ENCODE measurements around the gene ETHE1.

Gene ETHE1

DNA sequence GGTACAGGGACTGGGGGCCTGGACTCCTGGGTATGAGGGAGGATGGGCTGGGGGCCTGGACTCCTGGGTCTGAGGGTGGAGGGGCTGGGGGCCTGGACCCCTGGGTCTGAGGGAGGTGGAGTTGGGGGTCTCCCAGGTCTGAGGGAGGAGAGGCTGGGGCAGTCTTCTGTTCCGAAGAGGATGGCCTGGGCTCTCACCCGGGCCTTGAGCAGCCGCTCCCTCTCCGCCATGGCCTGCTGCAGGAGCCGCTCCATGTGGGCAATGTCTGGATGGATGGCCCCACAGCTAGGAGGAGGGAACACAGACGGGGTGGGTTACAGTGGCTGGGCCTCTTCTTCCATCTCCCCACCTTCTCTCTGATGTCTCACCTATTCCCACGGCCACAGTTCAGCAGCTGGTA is 40.6 kb downstream of the ETHE1 start:
- DNase-seq, result no peak

DNA sequence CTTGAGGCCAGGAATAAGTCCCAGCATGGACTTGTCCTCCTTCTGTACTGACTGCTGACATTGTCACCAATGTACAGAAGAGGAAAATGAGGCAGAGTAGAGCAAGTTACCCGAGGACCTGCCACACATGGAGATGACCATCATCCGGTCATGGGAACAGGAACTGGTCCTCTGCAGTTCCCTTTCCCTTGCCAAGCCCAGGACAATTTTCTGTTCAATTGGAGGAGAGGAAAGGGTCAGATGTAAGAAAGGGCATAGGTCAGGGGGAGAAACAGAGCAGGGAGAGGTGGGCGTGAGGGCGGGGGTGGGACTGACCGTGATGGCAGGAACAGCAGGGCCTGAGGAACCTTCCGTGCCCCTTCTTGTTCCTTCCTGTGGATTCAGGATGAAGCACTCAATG is 41.0 kb downstream of the ETHE1 start:
- no peak for DNase-seq

DNA sequence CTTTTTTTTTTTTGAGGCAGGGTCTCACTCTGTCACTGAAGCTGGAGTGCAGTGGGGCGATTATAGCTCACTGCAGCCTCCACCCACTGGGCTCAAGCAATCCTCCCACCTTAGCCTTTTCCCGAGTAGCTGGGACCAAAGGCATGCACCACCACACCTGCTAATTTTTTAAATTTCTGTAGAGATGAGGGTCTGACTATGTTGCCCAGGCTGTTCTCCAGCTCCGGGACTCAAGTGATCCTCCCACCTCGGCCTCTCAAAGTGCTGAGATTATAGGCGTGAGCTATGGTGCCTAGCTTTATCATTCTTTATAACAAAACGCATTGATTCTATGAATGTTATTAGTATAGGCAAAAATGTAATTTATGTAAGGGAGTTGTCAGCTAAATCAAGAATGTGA is 43.7 kb downstream of the ETHE1 start:
- no peak for DNase-seq

DNA sequence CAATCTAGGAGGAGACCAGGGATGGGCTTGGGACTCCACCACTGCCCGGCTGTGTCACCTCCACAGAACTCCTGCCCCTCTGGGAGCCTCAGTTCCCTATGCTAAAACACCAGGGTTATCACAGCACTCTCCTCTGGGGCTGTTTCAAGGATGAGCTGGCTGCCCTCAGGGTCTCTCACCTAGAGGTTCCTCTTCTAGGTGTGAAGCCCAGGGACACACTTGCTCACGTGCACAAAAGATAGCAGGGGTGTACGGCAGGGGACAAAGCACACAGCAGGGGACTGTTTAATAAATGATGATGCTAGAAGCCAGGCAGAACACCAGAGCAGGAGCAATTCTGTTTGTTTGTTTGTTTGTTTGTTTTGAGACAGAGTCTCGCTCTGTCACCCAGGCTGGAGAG is 44.8 kb downstream of the ETHE1 start:
- DNase-seq, result no peak

DNA sequence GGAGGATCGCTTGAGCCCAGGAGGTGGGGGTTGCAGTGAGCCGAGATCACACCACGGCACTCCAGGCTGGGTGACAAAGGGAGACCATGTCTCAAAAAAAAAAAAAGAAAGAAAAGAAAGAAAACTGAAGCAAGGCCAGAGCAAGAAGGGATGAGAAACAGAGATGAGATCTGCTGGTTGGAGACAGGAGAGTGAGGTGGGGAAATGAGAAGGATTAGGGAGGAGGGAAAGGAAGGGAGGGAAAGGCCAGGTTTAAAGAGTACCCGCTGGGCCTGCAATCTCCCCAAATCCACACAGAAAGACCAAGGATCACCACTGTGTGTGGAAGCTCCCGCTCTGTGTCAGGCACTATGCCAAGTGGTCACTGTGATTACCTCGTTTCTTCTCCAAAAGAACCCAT is 45.3 kb downstream of the ETHE1 start:
- DNase-seq, result no peak

DNA sequence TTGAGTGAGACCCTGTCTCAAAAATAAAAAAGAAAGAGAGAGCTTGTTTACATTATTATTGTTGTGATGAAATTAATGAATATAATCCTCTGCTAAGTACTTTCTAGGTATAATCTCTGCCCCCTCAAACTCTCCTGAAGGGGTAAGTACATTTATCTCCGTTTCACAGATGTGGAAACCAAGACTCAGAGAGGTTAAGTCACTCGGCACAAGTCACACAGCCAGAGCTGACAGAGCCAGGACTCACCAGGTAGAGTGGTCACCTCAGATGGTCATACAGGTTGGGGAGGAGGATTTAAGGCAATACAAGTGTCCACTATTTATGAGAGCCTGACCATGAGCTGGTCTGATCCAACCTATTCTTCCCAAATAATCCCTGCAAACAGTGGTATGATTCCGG is 46.4 kb downstream of the ETHE1 start:
- no peak for DNase-seq

- no peak for DNase-seq
Observed at GRCh38 chr19:43479961-43480561, 46.9 kb downstream of the ETHE1 start.

- no peak for DNase-seq
Observed at GRCh38 chr19:43479226-43479625, 47.8 kb downstream of the ETHE1 start.

DNA sequence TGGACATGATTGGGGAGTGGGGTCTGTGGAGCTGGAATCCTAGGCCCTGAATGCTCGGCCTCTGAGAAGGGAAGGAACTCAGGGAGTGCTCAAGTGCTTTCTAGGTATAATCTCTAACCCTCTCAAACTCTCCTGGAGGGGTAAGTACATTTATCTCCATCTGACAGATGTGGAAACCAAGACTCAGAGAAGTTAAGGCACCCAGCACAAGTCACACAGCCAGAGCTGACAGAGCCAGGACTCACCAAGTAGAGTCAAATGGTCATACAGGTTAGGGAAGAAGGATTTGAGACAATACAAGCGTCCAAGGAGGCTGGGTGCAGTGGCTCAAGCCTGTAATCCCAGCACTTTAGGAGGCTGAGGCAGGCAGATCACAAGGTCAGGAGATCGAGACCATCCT is 48.7 kb downstream of the ETHE1 start:
- no peak for DNase-seq

GRCh38 chr19:43476606-43477005 is 50.4 kb downstream of the ETHE1 start:
- DNase-seq, result no peak

- DNase-seq, result peak; percentile 91
Observed at GRCh38 chr19:43474986-43475705, 51.9 kb downstream of the ETHE1 start.

DNA sequence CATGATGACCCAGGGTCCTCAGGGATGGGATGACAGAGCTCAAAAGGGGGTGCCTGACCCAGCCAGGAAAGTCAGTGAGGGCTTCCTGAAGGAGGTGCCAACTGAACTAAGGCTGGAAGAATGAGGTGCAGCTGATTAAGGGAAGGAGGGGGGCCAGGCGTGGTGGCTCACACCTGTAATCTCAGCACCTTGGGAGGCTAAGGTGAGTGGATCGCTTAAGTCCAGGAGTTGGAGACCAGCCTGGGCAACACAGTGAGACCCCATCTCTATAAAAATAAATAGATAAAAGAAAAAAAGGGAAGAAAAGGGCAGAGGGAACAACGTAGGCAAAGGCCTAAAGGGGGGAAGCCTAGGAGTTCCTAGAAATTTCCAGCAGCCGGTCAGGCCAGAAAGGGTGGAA is 52.5 kb downstream of the ETHE1 start:
- DNase-seq, result no peak

- no peak for DNase-seq
Observed at GRCh38 chr19:43471091-43471490, 55.9 kb downstream of the ETHE1 start.

DNA sequence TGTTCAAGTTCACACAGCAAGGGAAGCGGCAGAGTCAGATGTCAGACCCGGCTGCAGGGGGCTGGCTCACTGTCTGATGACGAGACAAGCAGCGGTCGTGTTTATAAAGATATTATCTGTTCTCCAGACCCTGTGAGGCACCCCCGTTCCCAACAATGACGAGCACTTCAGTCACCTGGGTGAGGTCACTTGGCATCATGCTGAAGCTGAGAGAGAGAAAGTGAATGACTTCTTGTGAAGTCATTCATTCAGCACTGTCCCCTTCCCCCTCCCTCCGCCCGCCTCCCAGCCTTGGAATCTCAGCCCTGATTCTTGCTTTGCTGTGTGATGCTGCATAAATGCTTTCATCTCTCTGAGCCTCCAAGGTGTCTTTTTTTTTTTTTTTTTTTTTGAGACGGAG is 56.7 kb downstream of the ETHE1 start:
- no peak for DNase-seq

DNA sequence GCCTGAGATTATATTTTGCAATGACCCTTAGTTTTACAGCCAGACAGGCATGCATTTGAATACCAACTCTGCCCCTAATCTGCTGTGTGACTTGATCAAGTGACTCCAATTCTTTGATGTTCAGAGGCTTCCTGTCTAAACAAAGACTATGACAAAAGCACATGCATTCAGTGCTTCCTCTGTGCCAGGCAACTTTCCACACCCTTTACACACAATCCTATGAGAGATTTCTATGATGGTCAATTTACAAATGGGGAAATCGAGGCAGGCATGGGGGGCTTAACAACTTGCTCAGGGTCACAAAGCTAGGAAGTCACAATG is 57.9 kb downstream of the ETHE1 start:
- no peak for DNase-seq

- DNase-seq, result no peak
Observed at GRCh38 chr19:43468354-43469159, 58.4 kb downstream of the ETHE1 start.

- no peak for DNase-seq
Observed at GRCh38 chr19:43467730-43468129, 59.3 kb downstream of the ETHE1 start.

- DNase-seq, result no peak
Observed at GRCh38 chr19:43467276-43467675, 59.7 kb downstream of the ETHE1 start.

DNA sequence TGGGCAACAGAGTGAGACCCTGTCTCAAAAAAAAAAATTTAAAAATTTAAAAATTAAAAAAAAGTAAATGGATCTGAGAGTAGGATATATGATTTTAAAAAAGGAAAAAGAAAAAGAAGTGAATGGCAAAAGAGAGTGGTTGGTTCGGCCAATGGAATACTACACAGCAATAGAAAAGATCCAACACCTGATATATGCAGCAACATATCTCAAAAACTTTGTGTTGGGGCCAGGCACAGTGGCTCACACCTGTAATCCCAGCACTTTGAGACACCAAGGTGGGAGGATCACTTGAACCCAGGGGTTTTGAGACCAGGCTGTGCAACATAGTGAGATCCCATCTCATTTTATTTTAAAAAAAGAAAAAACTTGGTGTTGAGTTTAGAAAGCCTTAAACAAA is 60.2 kb downstream of the ETHE1 start:
- no peak for DNase-seq

GRCh38 chr19:43465468-43466120 is 61.4 kb downstream of the ETHE1 start, which contains the start of gene LYPD3:
TSS of gene LYPD3 (minus strand) at chr19:43465608. CDS start at chr19:43465571, 37 bp downstream.
- no peak for DNase-seq

DNA sequence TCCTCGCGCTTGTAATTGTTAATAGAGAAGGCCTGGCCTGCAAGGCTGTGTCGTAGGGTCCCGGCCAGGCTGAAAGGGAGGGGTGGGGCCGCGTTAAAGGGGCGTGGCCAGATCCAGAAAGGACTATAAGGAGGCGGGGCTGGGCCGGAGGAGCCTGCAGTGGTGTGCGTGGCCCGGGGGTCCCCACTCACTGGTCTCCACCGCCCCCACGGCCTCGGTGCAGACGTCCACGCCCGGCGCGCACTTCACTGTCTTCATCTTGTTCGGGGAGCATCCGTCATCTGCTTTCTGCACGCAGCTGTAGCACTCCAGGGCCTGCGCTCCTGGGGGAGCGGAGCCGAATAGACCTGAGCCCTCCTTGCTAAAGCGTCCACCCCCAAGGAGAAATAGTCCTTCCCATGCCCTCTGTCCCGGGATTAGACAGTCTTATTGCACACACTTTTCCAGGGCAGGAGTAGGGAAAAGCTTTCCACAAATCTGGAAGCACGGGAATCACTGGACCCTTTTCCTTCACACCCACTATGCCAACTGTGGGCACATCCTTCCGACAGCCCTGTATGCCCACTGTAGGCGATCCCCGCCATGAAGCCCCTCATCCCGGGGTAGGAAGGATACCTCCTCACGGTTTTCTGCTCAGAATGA is 62.7 kb downstream of the ETHE1 start:
- DNase-seq, result no peak

GRCh38 chr19:43463381-43464133 is 63.4 kb downstream of the ETHE1 start:
- peak; percentile 94 for DNase-seq
